Left ventricle myocardium superior (tissue), 1 donor: Measurements from ENCODE around the gene HBA1. TPM values are rescaled to one million over a fixed set of nuclear protein-coding genes. Genes with fewer than 3 reads are reported as not detected.
A peak's percentile ranks its signal among the peaks of the same experiment; 100 is the strongest.
"Not testable (repeated sequence)": the region's sequence is repeated elsewhere in the genome, so short reads cannot be mapped to it uniquely, and the experiment has no call there.

Experiments used
- ATAC-seq: fragments of 200-7000 bp; cut with Tn5 transposase; one replicate; pipeline ENCODE4 v1.9.1; 2020; ENCODE audit warnings: mild to moderate bottlenecking, moderate library complexity
- DNase-seq: peaks from one replicate; pipeline ENCODE4 v3.0.0-alpha.2; 2020
- intact Hi-C: fragments of 100-400 bp; cut with micrococcal nuclease; formaldehyde crosslinking; loops from one replicate; pipeline ENCODE4 v1.11.0; 2022
- total RNA-seq: library from RNA; stranded (reverse); fragmentation: NEBNext Ultra II Directional; extraction: Animal tissue kit (Norgen Biotek cat#: 25700); gene quantifications from one replicate; pipeline ENCODE4 v1.2.1, GENCODE V29; 2021
- donor health status: DM: no; HTN: yes; CAD: no; lungs with severe emphysema.

Gene HBA1
- total RNA-seq, 1 donor from 2014 or later: 48.9 TPM

DNA sequence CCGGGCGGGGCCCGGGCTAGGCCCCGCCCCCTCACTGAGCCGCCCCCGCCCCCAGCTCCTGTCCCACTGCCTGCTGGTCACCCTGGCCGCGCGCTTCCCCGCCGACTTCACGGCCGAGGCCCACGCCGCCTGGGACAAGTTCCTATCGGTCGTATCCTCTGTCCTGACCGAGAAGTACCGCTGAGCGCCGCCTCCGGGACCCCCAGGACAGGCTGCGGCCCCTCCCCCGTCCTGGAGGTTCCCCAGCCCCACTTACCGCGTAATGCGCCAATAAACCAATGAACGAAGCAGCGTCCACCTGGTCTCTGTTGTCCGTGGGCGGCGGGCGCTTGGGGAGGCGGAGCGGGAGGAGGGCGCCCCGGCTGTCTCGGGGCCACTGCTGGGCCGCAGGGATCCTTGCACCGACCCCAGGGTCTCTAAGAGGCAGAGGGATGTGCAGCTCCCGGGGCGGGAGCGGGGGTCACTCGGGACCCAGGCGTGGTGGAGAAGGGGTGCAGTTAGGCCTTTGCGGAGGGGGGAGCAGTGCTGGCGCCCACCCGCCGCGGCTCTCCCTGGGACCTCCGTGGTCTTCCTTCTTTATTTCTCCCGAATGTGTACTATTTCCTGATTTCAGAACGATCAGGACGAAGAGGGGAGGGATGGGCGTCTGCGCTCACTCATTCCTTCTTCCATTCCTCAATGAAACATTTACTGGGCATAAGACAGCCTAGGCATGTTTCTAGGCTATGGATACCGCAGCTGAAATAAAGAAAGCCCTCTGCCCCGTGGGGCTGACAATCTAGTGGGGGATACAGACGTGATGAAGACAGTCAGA, 22.1 kb upstream of the HBA1 start:
- intact Hi-C loops: no loop called here
- DNase-seq: peak; percentile 37

DNA sequence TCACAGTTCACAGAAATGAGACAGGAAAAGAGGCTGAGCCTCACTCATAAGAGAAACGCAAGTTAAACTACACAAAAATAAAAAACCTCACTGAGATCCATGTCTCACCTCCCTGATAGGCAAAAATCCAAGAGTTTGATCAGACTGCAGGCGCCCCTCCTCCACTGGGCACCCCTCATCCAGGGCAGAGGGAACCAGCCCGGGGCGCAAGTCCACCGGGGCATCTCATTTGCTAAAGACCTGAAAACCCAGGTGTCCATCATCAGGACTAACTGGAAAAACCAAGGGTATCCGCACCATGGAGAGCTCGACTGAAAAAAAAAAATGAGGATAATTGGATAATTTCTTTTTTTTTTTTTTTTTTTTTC, 21.5 kb upstream of the HBA1 start:
- DNase-seq (no peak), ATAC-seq (no peak)
- intact Hi-C loops: no loop called here

More for the DNA sequence above, 22.1 kb upstream of the HBA1 start:
- peak; percentile 69 for ATAC-seq

DNA sequence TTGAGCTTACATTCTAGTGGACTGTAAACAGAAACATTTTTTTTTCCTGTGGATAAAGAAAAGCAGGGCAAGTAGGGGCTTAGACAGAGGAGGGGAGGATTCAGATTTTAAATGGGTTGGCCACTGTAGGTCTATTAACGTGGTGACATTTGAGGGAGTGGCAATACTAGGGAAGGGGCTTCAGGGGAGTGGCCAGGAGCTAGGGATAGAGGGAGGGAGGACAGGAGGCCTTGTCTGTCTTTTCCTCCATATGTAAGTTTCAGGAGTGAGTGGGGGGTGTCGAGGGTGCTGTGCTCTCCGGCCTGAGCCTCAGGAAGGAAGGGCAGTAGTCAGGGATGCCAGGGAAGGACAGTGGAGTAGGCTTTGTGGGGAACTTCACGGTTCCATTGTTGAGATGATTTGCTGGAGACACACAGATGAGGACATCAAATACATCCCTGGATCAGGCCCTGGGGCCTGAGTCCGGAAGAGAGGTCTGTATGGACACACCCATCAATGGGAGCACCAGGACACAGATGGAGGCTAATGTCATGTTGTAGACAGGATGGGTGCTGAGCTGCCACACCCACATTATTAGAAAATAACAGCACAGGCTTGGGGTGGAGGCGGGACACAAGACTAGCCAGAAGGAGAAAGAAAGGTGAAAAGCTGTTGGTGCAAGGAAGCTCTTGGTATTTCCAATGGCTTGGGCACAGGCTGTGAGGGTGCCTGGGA, 17.2 kb upstream of the HBA1 start:
- intact Hi-C loops: no loop called here
- DNase-seq (no peak), ATAC-seq (no peak)

DNA sequence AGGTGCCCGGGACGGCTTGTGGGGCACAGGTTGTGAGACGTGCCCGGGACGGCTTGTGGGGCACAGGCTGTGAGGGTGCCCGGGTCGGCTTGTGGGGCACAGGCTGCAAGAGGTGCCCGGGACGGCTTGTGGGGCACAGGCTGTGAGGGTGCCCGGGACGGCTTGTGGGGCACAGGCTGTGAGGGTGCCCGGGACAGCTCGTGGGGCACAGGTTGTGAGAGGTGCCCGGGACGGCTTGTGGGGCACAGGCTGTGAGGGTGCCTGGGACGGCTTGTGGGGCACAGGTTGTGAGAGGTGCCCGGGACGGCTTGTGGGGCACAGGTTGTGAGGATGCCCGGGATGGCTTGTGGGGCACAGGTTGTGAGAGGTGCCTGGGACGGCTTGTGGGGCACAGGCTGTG, 16.2 kb upstream of the HBA1 start:
- intact Hi-C loops, ATAC-seq, DNase-seq: not testable (repeated sequence)

DNA sequence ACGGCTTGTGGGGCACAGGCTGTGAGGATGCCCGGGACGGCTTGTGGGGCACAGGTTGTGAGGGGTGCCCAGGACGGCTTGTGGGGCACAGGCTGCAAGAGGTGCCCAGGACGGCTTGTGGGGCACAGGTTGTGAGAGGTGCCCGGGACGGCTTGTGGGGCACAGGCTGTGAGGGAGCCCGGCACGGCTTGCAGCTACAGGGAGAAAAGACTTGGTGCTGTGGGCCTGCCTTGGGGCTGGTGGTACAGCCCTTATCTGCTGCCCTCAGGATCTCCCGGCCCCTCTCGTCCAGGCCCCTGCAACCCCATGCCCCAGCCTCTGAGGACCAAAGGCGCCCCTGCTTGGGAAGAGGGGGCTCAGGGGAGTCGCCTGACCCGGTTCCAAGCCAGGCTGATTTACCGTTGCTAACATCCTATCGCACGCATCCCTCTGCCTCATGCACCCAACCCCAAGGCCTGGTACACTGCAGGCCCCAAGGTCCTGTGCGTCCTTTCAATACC, 15.7 kb upstream of the HBA1 start:
- no peak for ATAC-seq
- intact Hi-C loops: no loop called here
- DNase-seq: no peak

DNA sequence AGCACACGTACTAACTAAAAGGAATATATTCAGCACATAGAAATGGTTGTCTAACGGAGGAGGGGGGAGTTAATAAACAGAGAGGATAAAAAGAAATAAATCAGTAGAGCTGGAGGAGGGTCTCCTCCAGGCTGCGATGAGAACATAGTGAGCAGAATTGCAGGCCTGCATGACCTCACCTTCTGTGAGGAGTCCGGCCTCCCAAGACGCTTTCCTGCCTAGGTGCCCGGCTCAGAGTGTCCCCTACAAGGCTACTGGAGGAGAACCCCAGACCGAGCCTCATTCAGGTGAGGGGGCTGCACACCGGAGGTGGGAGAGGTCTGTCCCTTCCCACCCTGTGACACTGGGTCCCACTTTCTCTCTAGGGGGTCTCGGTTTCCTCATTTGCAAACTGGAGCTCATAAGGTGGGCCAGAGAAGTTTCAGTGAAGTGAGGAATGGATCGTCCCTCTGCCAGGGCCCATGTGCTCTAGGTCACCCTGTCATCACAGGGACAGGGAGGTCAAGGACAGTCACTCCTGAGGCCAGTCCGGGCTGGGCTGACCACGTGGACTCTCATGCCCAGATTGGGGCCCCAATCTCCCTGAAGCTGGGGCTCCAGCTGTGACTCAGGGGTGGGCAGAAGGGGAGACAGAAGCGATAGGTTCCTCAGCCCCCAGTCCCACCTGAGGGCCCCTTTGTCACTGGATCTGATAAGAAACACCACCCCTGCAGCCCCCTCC, 14.0 kb upstream of the HBA1 start:
- DNase-seq (no peak), ATAC-seq (no peak)
- intact Hi-C loops: no loop called here

DNA sequence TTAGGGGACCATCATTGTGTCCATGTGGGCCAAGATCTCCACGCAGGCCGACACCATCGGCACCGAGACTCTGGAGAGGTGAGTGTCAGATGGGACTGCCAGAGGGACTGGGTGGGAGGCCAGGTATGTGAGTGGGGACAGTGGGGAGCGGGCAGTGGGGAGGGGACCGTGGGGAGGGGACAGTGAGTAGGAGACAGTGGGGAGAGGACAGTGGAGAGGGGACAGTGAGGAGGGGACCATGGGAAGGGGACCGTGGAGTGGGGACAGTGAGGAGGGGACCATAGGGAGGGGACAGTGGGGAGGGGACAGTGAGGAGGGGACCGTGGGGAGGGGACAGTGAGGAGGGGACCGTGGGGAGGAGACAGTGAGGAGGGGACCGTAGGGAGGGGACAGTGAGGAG, 13.3 kb upstream of the HBA1 start:
- intact Hi-C loops, ATAC-seq, DNase-seq: not testable (repeated sequence)

DNA sequence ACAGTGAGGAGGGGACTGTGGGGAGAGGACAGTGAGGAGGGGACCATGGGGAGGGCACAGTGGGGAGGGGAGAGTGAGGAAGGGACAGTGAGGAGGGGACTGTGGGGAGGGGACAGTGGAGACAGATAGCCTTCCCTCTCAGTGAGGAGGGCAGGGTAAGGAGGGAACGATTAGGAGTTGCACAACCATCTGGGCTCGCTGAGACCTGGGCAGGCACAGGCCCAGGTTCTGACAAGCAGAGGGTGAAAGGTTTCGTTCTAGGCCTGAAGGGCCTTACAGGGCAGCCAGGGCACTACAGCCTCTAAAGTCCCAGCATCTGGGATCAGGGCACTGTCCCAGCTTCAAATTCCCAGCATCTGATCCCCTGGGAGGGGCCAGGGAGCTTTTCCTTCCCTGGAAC, 12.8 kb upstream of the HBA1 start:
- DNase-seq, intact Hi-C loops: not testable (repeated sequence)
- ATAC-seq: peak; percentile 51

DNA sequence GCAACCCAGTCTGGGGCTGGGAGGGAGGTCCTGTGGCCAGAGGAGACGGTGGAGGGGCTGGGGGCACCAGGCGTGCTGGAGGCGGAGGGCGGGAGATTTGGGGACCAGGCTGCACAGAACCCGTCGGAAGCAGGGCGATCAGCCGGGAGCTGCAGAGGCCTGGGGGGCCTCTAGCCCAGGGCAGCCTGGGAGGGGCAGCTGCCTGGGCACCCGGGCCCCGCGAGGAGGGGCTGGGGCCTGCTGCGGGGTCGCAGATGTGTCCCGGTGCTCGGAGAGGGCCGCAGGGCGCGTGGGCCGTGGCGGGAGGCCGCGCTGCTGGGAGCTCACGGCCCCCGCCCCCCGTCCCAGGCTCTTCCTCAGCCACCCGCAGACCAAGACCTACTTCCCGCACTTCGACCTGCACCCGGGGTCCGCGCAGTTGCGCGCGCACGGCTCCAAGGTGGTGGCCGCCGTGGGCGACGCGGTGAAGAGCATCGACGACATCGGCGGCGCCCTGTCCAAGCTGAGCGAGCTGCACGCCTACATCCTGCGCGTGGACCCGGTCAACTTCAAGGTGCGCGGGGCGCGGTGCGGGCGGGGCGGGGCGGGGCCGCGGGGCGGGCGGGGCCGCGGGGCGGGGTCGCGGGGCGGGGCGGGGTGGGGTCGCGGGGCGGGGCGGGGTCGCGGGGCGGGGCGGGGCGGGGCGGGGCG, 12.2 kb upstream of the HBA1 start:
- ATAC-seq: peak; percentile 17
- intact Hi-C loops, DNase-seq: not testable (repeated sequence)

DNA sequence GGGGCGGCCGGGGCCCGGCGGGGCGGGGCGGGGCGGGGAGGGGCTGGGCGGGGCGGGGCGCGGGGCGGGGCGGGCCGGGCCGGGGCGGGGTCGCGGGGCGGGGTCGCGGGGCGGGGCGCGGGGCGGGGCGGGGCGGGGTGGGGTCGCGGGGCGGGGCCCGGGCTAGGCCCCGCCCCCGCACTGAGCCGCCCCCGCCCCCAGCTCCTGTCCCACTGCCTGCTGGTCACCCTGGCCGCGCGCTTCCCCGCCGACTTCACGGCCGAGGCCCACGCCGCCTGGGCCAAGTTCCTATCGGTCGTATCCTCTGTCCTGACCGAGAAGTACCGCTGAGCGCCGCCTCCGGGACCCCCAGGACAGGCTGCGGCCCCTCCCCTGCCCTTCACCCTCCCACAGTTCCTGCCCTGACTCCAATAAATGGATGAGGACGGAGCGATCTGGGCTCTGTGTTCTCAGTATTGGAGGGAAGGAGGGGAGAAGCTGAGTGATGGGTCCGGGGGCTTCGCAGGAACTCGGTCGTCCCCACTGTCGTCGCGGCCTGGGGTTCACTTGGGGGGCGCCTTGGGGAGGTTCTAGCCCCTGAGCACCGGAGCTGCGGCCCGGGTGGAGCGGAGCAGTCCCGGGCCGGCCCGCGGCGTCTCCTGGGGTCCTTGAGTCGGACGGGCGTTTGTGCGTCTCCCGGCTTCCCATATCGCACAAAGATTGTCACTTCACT, 11.5 kb upstream of the HBA1 start:
- DNase-seq (no peak), ATAC-seq (peak; percentile 47)
- intact Hi-C loops: no loop called here

DNA sequence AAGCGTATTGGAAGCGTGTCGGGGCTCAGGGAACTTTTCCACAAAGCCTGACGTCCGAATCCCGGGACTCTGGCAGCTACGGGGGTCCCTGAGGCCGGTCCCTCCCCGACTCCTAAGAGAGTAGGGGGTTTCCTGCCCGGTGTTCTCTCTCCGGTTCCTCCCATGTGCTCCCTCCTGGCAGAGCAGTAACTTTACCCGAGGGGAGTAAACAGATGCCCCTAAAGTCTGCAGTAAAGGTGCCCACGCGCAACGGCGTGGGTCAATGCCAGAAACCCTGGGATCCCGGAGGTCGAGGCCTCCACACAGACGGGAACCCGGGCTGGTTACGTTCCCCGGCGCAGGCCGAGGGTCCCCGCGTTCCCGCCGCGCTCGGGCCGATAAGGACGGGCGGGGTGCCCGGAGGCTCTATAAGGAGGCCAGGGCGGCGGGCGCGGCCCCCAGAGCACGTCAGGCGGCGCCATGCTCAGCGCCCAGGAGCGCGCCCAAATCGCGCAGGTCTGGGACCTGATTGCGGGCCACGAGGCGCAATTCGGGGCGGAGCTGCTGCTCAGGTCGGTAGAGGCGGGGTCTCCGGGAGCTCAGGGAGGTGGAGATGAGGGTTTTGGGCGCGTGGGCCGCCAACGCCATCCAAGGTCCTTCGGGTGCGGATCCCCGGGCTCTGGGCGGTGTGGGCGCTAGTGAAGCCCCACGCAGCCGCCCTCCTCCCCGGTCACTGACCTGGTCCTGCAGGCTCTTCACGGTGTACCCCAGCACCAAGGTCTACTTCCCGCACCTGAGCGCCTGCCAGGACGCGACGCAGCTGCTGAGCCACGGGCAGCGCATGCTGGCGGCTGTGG, 10.7 kb upstream of the HBA1 start, which contains the start of gene HBM:
TSS of gene HBM (plus strand) at position 440 of the 836 bp plus-strand sequence. CDS start at position 460, 20 bp downstream.
- ATAC-seq: no peak

DNA sequence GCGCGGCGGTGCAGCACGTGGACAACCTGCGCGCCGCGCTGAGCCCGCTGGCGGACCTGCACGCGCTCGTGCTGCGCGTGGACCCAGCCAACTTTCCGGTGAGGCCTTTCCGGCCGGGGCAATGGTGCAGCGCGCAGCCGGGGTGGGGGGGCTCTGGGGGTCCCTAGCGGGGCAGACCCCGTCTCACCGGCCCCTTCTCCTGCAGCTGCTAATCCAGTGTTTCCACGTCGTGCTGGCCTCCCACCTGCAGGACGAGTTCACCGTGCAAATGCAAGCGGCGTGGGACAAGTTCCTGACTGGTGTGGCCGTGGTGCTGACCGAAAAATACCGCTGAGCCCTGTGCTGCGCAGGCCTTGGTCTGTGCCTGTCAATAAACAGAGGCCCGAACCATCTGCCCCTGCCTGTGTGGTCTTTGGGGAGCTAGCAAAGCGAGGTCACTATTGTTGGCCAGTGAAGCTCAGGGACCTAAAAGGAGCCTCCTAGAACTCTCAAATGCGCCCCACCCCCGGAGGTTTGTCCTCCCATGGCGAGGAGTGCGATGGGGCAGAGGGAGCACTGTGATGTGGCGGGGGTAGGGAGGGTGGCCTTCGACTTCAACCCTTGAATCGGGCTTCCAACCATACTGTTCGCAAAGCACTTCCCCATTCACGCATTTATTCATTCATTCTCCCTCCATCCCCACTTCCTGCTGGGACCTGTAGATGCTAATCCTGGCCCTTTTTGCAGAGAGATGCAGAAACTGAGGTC, 9.9 kb upstream of the HBA1 start:
- ATAC-seq (no peak), DNase-seq (no peak)
- intact Hi-C loops: no loop called here

More for the DNA sequence above, 10.7 kb upstream of the HBA1 start, which contains the start of gene HBM:
- DNase-seq: no peak
- intact Hi-C loops: no loop called here

DNA sequence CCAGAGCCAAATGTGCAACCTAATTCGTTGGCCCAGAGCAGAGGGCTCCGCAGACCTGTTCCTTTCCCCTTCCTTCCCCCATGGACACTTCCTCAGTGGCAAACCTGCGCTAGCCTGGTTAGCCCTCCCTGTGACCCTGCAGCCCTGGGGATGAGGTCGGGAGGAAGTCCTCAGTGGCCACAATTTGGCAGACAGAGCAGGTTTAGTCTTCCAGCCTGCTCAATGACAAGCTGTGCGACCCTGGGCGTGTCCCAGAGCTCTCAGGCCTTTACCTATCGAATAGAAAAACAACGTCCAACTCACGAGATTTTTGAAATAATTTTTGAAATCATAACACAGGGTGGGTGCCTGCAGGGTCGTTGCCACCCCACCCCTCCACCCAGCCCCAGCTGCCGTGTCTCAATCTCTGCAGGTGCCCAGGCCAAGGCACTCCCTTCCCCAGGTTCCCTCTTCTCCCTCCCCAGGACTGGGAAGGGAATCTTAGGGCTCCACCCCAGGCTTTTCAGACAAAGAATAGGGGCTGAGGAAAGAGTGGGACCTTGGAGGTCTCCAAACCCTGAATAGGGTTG, 9.3 kb upstream of the HBA1 start:
- DNase-seq (no peak), ATAC-seq (no peak)
- intact Hi-C loops: no loop called here

DNA sequence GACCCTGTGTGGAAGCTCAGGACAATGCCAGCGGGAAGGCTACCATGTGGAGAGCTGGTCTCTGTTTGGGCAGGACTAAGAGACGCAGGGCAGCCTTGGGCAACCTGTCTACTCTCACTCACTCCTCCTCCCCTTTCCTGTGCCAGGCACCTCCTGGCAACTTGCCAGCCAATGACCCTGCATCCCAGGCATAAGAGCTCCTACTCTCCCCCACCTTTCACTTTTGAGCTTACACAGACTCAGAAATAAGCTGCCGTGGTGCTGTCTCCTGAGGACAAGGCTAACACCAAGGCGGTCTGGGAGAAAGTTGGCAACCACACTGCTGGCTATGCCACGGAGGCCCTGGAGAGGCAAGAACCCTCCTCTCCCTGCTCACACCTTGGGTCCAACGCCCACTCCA, 8.1 kb upstream of the HBA1 start:
- DNase-seq (no peak), ATAC-seq (no peak)
- intact Hi-C loops: no loop called here

DNA sequence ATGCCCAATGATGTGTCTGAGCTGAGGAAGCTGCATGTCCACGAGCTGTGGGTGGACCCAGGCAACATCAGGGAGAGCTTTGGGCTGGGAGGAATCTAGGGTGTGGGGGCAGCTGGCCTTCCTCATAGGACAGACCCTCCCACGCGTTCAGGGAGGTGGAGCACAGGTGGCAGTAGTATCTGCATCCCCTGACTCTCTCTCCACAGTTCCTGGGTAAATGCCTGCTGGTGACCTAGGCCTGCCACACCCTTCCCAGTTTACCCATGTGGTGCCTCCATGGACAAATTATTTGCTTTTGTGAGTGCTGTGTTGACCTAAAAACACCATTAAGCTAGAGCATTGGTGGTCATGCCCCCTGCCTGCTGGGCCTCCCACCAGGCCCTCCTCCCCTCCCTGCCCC, 7.5 kb upstream of the HBA1 start:
- intact Hi-C loops: no loop called here
- DNase-seq (no peak), ATAC-seq (no peak)

DNA sequence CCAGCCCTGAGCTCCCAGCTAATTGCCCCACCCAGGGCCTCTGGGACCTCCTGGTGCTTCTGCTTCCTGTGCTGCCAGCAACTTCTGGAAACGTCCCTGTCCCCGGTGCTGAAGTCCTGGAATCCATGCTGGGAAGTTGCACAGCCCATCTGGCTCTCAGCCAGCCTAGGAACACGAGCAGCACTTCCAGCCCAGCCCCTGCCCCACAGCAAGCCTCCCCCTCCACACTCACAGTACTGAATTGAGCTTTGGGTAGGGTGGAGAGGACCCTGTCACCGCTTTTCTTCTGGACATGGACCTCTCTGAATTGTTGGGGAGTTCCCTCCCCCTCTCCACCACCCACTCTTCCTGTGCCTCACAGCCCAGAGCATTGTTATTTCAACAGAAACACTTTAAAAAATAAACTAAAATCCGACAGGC, 6.4 kb upstream of the HBA1 start:
- intact Hi-C loops: not testable (repeated sequence)
- ATAC-seq (peak; percentile 55), DNase-seq (peak; percentile 42)

DNA sequence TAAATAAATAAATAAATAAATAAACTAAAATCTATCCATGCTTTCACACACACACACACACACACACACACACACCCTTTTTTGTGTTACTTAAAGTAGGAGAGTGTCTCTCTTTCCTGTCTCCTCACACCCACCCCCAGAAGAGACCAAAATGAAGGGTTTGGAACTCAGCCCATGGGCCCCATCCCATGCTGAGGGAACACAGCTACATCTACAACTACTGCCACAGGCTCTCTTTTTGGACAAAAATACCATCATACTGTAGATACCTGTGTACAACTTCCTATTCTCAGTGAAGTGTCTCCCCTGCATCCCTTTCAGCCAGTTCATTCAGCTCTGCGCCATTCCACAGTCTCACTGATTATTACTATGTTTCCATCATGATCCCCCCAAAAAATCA, 5.7 kb upstream of the HBA1 start:
- ATAC-seq (no peak), DNase-seq (no peak)
- intact Hi-C loops: no loop called here
